Sigmoid colon (tissue), 4 donors: Measurements from ENCODE around the gene SREK1.

Experiments used
- CTCF ChIP-seq, 4 experiments: fragments of 450-650 bp in 3 of 4; fragments of 200-600 bp in 1 of 4; IDR thresholded peaks; one replicate each; pipeline ENCODE4 v1.5.1; 2016 to 2019; ENCODE audit warnings: antibody characterized with exemption in 4 of 4, mild to moderate bottlenecking in 3 of 4, moderate library complexity in 2 of 4
- EP300 ChIP-seq, 4 donors: sonication (generic); formaldehyde crosslinking; IDR thresholded peaks; one replicate each; pipeline ENCODE4 v1.6.1; 2017; ENCODE audit warnings: antibody characterized with exemption in 4 of 4
- POLR2A ChIP-seq, 2 donors: fragments of 450-650 bp; IDR thresholded peaks; one replicate each; pipeline ENCODE4 v1.6.1; 2016; ENCODE audit warnings: antibody characterized with exemption in 2 of 2, mild to moderate bottlenecking in 2 of 2, moderate library complexity in 2 of 2
- POLR2AphosphoS5 ChIP-seq, 4 donors: sonication (generic); formaldehyde crosslinking; IDR thresholded peaks; one replicate each; pipeline ENCODE4 v1.6.1; 2017; ENCODE audit warnings: antibody characterized with exemption in 4 of 4

- TF ChIP-seq CTCF (IDR thresholded peaks at IDR 0.05) (no peak), EP300 (IDR thresholded peaks at IDR 0.05) (no peak), POLR2A (IDR thresholded peaks at IDR 0.05) (no peak), POLR2AphosphoS5 (IDR thresholded peaks at IDR 0.05) (no peak)
These were observed 17.3 kb downstream of the SREK1 start for GRCh38 chr5:66161356-66161755.
